Heart right ventricle (tissue), 16 donors: ENCODE data around the gene SVOPL. TPM values are rescaled to one million over a fixed set of nuclear protein-coding genes. Genes with fewer than 3 reads are reported as not detected.

Source experiments
- ATAC-seq, 8 donors: fragments of 200-7000 bp; cut with Tn5 transposase; one replicate each; pipeline ENCODE4 v1.9.1; 2020; ENCODE audit warnings: mild to moderate bottlenecking in 8 of 8, moderate library complexity in 8 of 8, moderate number of reproducible peaks in 1 of 8
- DNase-seq, 2 donors: peaks; one replicate each; pipeline ENCODE4 v3.0.0-alpha.2; 2020
- H3K27ac ChIP-seq, 10 donors: fragments of 200-600 bp; sonication (generic) in 2 of 10; one replicate each; pipeline versions ENCODE4 v1.5.0 to v1.8.0; 2020 to 2022; ENCODE audit warnings: mild to moderate bottlenecking in 3 of 10
- H3K27me3 ChIP-seq, 7 donors: fragments of 200-600 bp; one replicate each; pipeline ENCODE4 v1.8.0; 2021 to 2022; ENCODE audit warnings: mild to moderate bottlenecking in 2 of 7
- H3K36me3 ChIP-seq, 9 donors: fragments of 200-600 bp; sonication (generic) in 1 of 9; one replicate each; pipeline versions ENCODE4 v1.5.0 to v1.8.0; 2020 to 2022; ENCODE audit warnings: mild to moderate bottlenecking in 2 of 9
- H3K4me1 ChIP-seq, 9 donors: fragments of 200-600 bp; sonication (generic) in 1 of 9; one replicate each; pipeline versions ENCODE4 v1.5.0 to v1.8.0; 2020 to 2022; ENCODE audit warnings: mild to moderate bottlenecking in 4 of 9
- H3K4me3 ChIP-seq, 10 donors: fragments of 200-600 bp; sonication (generic) in 2 of 10; one replicate each; pipeline versions ENCODE4 v1.5.0 to v1.8.0; 2020 to 2022; ENCODE audit warnings: mild to moderate bottlenecking in 7 of 10, moderate library complexity in 2 of 10
- H3K9me3 ChIP-seq, 11 donors: fragments of 200-600 bp in 10 of 11; sonication (generic) in 2 of 11; one replicate each; pipeline versions ENCODE4 v1.5.0 to v1.8.0; 2013 to 2022; ENCODE audit warnings: mild to moderate bottlenecking in 2 of 11, control low read depth in 1 of 11, moderate library complexity in 1 of 11
- CTCF ChIP-seq, 9 donors: fragments of 200-600 bp; sonication (generic) in 2 of 9; IDR thresholded peaks; one replicate each; pipeline versions ENCODE4 v1.5.0 to v1.8.0; 2021 to 2022; ENCODE audit warnings: antibody characterized with exemption in 9 of 9, mild to moderate bottlenecking in 5 of 9, moderate library complexity in 1 of 9
- WGBS, 2 donors: extraction: QIAGEN DNeasy Blood & Tissue Kit; methylation state at CpG; one replicate each; pipeline ENCODE4 v1.1.7; 2013; ENCODE audit warnings: inconsistent platforms in 1 of 2; 5-methylcytosine and 5-hydroxymethylcytosine counted together
- intact Hi-C, 10 donors: fragments of 100-400 bp; cut with DNase I; formaldehyde crosslinking; loops; one replicate each; pipeline versions ENCODE4 v1.11.1 to v1.14.2; 2022
- polyA plus RNA-seq, 2 donors: library from polyadenylated mRNA; stranded (reverse); fragments of 200-250 nt; gene quantifications; one replicate each; pipeline ENCODE4 v1.2.3, GENCODE V29; 2013
- total RNA-seq, 10 donors: library from RNA; stranded (reverse); fragmentation: NEBNext Ultra II Directional in 3 of 10; extraction: Animal tissue kit (Norgen Biotek cat#: 25700) in 3 of 10; gene quantifications; one replicate each; pipeline versions ENCODE4 v1.2.1 to v1.2.4, GENCODE V29; 2021 to 2023
- donor health status: Arrhythmogenic right ventricular cardiomyopathy.
- donor health status: ischemic (EF 13 %, LVEDD 7.1; RV severe dilation, severe dysfunction).
- donor health status: healthy with polysubstance abuse.
- donor health status: DM: no; HTN: yes; CAD: no.
- donor health status: DM: no; HTN: no; CAD: no.
- donor health status: ischemic (EF 25% LVEDD 6.9; RV normal size, moderate dysfunction).
- donor health status: ischemic (EF 25% LVEDD 5.7; RV mildly dilated, moderate dysfunction).
- donor health status: healthy.
- donor health status: DM: yes; HTN: yes; CAD: no.
- donor health status: Ischemic cardiomyopathy.
- donor health status: ischemic (EF 35%, LVEDD 5.7; RV mildly dilated, moderate dysfunction).
- donor health status: nonischemic (EF 11% LVEDD 7.7; RV severe dilation, severe dysfunction).
- donor health status: DM: yes; HTN: yes; CAD: no.
- donor health status: PGD.
- donor health status: ischemic (EF 29% LVEDD 5.4; RV normal size, mild dysfunction).
- donor health status: nonischemic (EF 23%, LVEDD 6.1; RV moderate dilation, normal function).

Gene SVOPL
- total and polyA plus RNA-seq, 12 donors = not detected

GRCh38 chr7:138565451-138566114, 135.6 kb downstream of the SVOPL start:
- peak overlapping the region in 2 of 10 donors; percentile 18 to 75 for H3K27ac ChIP-seq
- peaks cover 0 to 5% (median 0%) of the 10 kb centered on the region in 9 donors for H3K4me1 ChIP-seq
- DNase-seq = no peak
- no peak for ATAC-seq
- peak overlapping the region in 1 of 10 donors; percentile 23 for H3K4me3 ChIP-seq
- intact Hi-C loops = loop anchor here in 1 of 10 donors (10.0 kb wide), 1 partner anchor 51 kb away; no protein-coding TSS in a partner anchor
- no peak for TF ChIP-seq CTCF (IDR thresholded peaks at IDR 0.05)
- 97 to 98% methylated on average over 8 of the region's 8 CpGs for WGBS, 2 donors
- H3K36me3 ChIP-seq = peaks cover 0 to 100% (median 64%) of the 10 kb centered on the region in 9 donors
- peaks cover 0 to 55% (median 21%) of the 10 kb centered on the region in 11 donors for H3K9me3 ChIP-seq
- no peaks in the 10 kb centered on the region for H3K27me3 ChIP-seq

DNA sequence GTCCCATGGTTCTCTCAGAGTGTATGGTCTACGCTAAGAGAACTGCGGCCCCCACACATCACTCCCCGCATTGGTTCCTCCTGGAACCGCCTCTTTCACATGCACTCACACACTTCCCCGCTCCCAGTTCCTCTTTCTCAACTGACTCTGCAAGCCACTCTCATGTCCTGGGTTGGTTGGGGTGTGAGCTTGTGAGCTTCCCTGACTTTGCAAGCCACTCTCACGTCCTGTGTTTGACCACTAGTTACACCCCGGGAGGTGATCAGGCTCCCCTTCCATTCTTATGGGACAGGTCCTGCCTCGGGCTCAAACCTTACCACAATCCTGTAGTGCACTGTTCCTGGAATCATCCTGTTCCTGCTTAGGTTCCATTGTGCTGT, 136.1 kb downstream of the SVOPL start:
- no peaks in the 10 kb centered on the region for H3K27me3 ChIP-seq
- no peak for DNase-seq
- TF ChIP-seq CTCF (IDR thresholded peaks at IDR 0.05) = no peak
- WGBS, 2 donors = 95 to 99% methylated on average over 8 of the region's 8 CpGs
- H3K27ac ChIP-seq = peak overlapping the region in 4 of 10 donors; percentile 59 to 79 (median 71)
- H3K4me3 ChIP-seq = peak overlapping the region in 1 of 10 donors; percentile 23
- H3K4me1 ChIP-seq = peaks cover 0 to 5% (median 0%) of the 10 kb centered on the region in 9 donors
- intact Hi-C loops = loop anchor here in 1 of 10 donors (10.0 kb wide), 1 partner anchor 50 kb away; no protein-coding TSS in a partner anchor
- H3K36me3 ChIP-seq = peaks cover 0 to 100% (median 66%) of the 10 kb centered on the region in 9 donors
- peak in 1 of 8 donors; percentile 9 for ATAC-seq
- H3K9me3 ChIP-seq = peaks cover 0 to 59% (median 21%) of the 10 kb centered on the region in 11 donors

- Histone ChIP-seq H3K36me3 (peaks cover 0 to 100% (median 61%) of the 10 kb centered on the region in 9 donors), H3K4me1 (peaks cover 0 to 5% (median 0%) of the 10 kb centered on the region in 9 donors), H3K9me3 (peaks cover 0 to 65% (median 21%) of the 10 kb centered on the region in 11 donors), H3K27ac (peak overlapping the region in 7 of 10 donors; percentile 17 to 79 (median 67)), H3K27me3 (no peaks in the 10 kb centered on the region), H3K4me3 (peak overlapping the region in 6 of 10 donors; percentile 12 to 37 (median 27))
- intact Hi-C loops = loop anchor here in 1 of 10 donors (10.0 kb wide), 1 partner anchor 50 kb away; no protein-coding TSS in a partner anchor
- no peak for TF ChIP-seq CTCF (IDR thresholded peaks at IDR 0.05)
- 80% methylated on average over 5 of the region's 5 CpGs for WGBS, 2 donors
- no peak for DNase-seq
- peak in 6 of 8 donors; percentile 60 to 91 (median 81) for ATAC-seq
These were observed 136.8 kb downstream of the SVOPL start for GRCh38 chr7:138564365-138564764.

- no peaks in the 10 kb centered on the region for H3K27me3 ChIP-seq
- H3K4me3 ChIP-seq = peak overlapping the region in 4 of 10 donors; percentile 27 to 37 (median 30)
- peak overlapping the region in 7 of 10 donors; percentile 17 to 79 (median 67) for H3K27ac ChIP-seq
- TF ChIP-seq CTCF (IDR thresholded peaks at IDR 0.05) = no peak
- peaks cover 0 to 5% (median 0%) of the 10 kb centered on the region in 9 donors for H3K4me1 ChIP-seq
- H3K36me3 ChIP-seq = peaks cover 0 to 100% (median 61%) of the 10 kb centered on the region in 9 donors
- ATAC-seq (peak in 3 of 8 donors; percentile 24 to 68 (median 44)), DNase-seq (no peak)
- 83 to 84% methylated on average over 4 of the region's 4 CpGs for WGBS, 2 donors
- intact Hi-C loops = loop anchor here in 1 of 10 donors (10.0 kb wide), 1 partner anchor 49 kb away; no protein-coding TSS in a partner anchor
- H3K9me3 ChIP-seq = peaks cover 0 to 70% (median 21%) of the 10 kb centered on the region in 11 donors
These were observed 137.4 kb downstream of the SVOPL start for GRCh38 chr7:138563808-138564207.
